ENCODE measurements around the gene ARHGEF4.

The ARHGEF4 gene

GRCh38 chr2:131038258-131039100 lies 201.8 kb downstream of the ARHGEF4 start:
- in situ Hi-C loops (cut with HindIII; ENCODE audit: low pct_unique_long_range_greater_than_20kb, low sequenced_read_pairs): no loop called here
- no peak for TF ChIP-seq JUND (IDR thresholded peaks at IDR 0.05; ENCODE audit: low read depth)
- no peak for DNase-seq (ENCODE audit: low read depth in 1 of 2, low spot score in 1 of 2)

DNA sequence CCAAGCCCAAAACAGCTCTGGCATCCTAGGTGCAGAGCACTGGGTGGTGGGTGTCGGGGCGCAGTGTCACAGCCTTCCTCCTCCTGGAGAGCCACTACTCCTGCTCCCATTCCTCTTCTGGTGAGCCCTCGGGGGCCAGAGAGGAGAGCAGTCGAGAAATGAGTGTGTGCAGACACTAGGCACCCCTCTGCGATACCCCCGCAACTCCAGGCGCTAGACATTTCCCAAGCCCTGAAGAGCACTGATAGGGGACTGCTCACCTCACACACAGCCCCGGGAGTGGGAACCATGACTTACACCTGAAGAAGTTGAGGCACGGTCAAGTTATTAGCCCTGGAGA lies 202.4 kb downstream of the ARHGEF4 start:
- no peak for DNase-seq (ENCODE audit: low read depth in 1 of 2, low spot score in 1 of 2)
- no peak for TF ChIP-seq JUND (IDR thresholded peaks at IDR 0.05; ENCODE audit: low read depth)
- in situ Hi-C loops (cut with HindIII; ENCODE audit: low pct_unique_long_range_greater_than_20kb, low sequenced_read_pairs): no loop called here

DNA sequence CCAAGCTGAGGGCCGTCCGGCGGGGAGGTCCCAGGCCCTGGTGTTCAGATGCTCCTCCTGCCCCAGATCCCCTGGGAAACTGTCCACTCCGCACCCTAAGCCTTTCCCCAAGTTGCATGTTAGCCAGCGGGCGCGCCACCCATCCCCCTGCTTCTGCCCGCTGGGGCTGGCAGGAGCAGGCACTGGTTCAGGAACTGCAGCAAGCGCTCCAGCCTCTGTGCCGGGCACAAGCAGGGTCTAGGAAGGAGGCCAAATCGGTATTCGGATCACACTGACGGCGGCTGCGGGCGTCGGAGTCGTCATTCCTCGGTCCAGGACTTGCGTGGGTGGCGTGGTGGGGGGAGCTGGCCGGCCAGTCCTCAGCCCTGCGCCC lies 202.8 kb downstream of the ARHGEF4 start:
- in situ Hi-C loops (cut with HindIII; ENCODE audit: low pct_unique_long_range_greater_than_20kb, low sequenced_read_pairs): no loop called here
- TF ChIP-seq JUND (IDR thresholded peaks at IDR 0.05; ENCODE audit: low read depth): no peak
- no peak for DNase-seq (ENCODE audit: low read depth in 1 of 2, low spot score in 1 of 2)

DNA sequence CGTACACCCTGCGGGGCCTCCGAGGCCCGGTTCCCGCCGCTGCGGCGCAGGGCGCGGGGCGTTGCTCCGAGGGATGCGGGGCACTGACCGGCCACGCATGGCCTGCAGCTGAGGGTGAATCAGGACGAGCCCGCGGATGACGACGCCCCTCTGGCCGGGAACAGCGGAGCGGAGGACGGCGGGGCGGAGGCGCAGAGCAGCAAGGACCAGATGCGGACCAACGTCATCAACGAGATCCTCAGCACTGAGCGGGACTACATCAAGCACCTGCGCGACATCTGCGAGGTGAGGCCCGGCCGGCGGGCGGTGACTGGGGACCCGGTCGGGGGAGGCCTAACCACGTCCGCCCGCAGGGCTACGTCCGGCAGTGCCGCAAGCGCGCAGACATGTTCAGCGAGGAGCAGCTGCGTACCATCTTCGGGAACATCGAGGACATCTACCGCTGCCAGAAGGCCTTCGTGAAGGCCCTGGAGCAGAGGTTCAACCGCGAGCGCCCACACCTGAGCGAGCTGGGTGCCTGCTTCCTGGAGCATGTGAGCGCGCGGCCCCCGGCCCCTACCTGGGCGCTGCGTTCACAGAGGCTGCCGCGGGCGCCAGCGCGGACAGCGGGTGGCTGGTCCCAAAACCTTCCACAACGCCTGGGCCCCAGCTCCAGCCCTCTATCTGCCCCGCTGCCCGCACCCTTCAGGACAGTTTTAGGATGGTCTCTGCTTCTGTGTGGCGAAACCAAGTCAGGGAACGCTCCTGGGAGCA lies 203.4 kb downstream of the ARHGEF4 start:
- DNase-seq (ENCODE audit: low read depth in 1 of 2, low spot score in 1 of 2): no peak
- in situ Hi-C loops (cut with HindIII; ENCODE audit: low pct_unique_long_range_greater_than_20kb, low sequenced_read_pairs): no loop called here
- no peak for TF ChIP-seq JUND (IDR thresholded peaks at IDR 0.05; ENCODE audit: low read depth)

- DNase-seq (ENCODE audit: low read depth in 1 of 2, low spot score in 1 of 2): no peak
Observed at GRCh38 chr2:131040661-131041401, 204.1 kb downstream of the ARHGEF4 start.

DNA sequence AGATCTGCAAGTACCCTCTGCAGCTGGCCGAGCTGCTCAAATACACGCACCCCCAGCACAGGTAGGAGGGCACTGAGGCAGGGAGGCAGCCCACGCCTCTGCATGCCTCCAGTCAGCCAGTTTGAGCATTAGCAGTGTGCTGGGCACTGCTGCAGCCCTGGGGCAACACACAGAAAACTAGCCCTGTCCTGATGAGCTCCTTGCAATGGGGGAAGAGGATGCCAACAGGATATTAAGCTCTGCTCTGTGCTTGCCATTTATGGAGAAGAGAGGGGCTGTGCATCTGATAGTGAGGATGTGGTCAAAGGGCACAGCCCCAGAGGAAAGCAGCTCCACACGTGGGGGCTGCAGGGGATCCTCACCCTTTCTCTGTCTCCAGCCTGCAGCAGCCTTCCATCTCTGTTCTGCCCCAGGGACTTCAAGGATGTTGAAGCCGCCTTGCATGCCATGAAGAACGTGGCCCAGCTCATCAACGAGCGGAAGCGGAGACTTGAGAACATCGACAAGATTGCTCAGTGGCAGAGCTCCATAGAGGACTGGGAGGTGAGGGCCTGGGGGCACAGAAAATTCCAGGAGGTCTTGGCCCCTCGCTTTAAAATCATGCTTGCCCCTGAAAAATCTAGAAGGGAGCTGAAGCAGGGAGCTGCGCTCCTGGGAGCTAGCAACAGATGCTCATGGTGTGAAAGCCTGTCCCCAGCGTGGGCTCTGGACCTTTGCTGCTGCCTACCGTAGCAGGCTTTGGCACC lies 204.9 kb downstream of the ARHGEF4 start:
- TF ChIP-seq JUND (IDR thresholded peaks at IDR 0.05; ENCODE audit: low read depth): no peak
- no peak for DNase-seq (ENCODE audit: low read depth in 1 of 2, low spot score in 1 of 2)
- in situ Hi-C loops (cut with HindIII; ENCODE audit: low pct_unique_long_range_greater_than_20kb, low sequenced_read_pairs): no loop called here

More at GRCh38 chr2:131040661-131041401, 204.1 kb downstream of the ARHGEF4 start:
- in situ Hi-C loops (cut with HindIII; ENCODE audit: low pct_unique_long_range_greater_than_20kb, low sequenced_read_pairs): no loop called here
- TF ChIP-seq JUND (IDR thresholded peaks at IDR 0.05; ENCODE audit: low read depth): no peak

DNA sequence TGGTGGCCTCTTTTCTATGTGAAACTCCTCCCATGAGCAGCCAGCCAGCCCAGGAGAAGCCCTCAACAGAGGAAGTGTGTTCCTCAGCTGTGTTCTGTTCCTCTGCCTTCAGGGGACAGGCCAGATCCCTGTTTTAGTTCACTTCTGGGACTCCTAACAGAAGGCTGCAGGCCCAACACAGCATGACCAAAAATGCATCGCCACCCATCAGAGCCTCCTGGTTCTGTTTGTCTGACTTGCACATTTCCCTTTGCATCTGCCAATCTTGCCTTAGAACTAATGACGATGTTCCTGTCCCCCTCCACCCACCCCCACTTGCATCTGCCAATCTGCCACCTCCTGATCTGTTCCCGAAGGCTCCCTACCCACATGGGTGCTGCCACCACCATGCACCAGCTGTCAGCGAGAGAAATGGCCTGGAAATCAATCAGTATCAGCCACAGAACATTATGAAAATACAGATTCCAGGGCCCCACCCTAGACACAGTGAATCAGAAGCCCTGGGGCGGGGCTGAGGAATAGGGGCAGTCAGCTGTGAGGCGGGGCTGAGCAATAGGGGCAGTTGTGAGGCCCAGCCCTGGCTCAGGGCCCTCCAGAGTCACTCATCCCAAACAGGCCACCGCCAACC lies 205.5 kb downstream of the ARHGEF4 start:
- in situ Hi-C loops (cut with HindIII; ENCODE audit: low pct_unique_long_range_greater_than_20kb, low sequenced_read_pairs): no loop called here
- no peak for TF ChIP-seq JUND (IDR thresholded peaks at IDR 0.05; ENCODE audit: low read depth)
- no peak for DNase-seq (ENCODE audit: low read depth in 1 of 2, low spot score in 1 of 2)

GRCh38 chr2:131043199-131044074 lies 206.7 kb downstream of the ARHGEF4 start:
- in situ Hi-C loops (cut with HindIII; ENCODE audit: low pct_unique_long_range_greater_than_20kb, low sequenced_read_pairs): no loop called here
- no peak for DNase-seq (ENCODE audit: low read depth in 1 of 2, low spot score in 1 of 2)
- TF ChIP-seq JUND (IDR thresholded peaks at IDR 0.05; ENCODE audit: low read depth): no peak

- in situ Hi-C loops (cut with HindIII; ENCODE audit: low pct_unique_long_range_greater_than_20kb, low sequenced_read_pairs): no loop called here
Observed at GRCh38 chr2:131044075-131044756, 207.5 kb downstream of the ARHGEF4 start.

GRCh38 chr2:131044757-131045150 lies 208.0 kb downstream of the ARHGEF4 start:
- in situ Hi-C loops (cut with HindIII; ENCODE audit: low pct_unique_long_range_greater_than_20kb, low sequenced_read_pairs): no loop called here
- TF ChIP-seq JUND (IDR thresholded peaks at IDR 0.05; ENCODE audit: low read depth): no peak
- DNase-seq (ENCODE audit: low read depth in 1 of 2, low spot score in 1 of 2): no peak

More at GRCh38 chr2:131044075-131044756, 207.5 kb downstream of the ARHGEF4 start:
- DNase-seq (ENCODE audit: low read depth in 1 of 2, low spot score in 1 of 2): no peak
- no peak for TF ChIP-seq JUND (IDR thresholded peaks at IDR 0.05; ENCODE audit: low read depth)

Data from T47D (cell line).